Stimulated activated CD8-positive, alpha-beta memory T cell treated with anti-CD3 and anti-CD28 coated beads, Interleukin-15, amount 100 ng/mL, for 24 hours (primary cell): ENCODE data around the gene CCDC57.

Experiments used
- DNase-seq: peaks from one replicate; pipeline ENCODE4 v3.0.0-alpha.2; 2020; ENCODE audit warnings: low read depth

Gene CCDC57

GRCh38 chr17:82235056-82235774, 22.6 kb upstream of the CCDC57 start:
- DNase-seq: no peak

- DNase-seq: no peak
These were observed 21.8 kb upstream of the CCDC57 start for GRCh38 chr17:82234211-82235055.

DNA sequence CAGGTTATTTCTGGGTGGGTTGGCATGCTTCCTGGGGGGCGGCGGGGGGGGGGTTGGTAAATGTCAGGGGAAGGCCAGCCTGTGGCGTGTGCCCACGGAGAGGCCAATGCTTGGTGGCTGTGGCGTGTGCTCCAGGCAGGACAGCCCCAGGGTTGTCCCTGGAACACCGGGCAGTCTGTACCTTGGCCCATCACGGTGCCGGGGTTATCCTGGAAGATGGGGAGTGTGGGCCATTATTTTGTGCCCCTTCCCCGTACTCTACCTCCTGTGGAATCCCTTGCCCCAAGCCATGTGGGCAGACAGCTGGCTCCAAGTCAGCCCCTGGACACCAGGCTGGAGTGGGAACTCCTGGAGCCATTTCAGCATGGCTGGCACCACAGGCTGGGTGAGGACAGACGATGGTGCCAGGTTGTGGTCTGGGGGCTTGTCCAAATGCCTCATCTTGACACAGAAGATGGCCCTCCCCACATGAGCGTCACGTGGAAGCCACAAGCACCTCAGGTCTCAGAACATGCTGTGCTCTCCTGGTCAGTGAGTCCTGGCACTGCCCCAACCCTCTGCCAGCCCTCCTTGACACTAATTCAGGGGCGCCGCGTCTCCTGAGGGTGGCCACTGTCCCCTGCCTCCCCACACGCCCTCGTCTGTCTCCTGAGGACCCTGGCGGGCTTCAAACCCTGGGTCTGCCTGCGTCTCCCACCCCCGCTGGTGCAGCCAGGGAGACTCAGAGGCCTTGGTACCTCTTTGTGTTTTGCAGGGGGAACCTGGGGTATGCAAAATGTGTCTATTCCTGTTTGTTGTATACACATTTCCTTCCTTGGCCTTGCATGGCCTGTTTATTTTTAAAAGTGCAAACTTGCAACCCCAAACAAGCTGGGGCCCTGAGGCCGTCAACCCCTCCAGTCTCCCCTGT, 20.5 kb upstream of the CCDC57 start:
- no peak for DNase-seq

- DNase-seq: no peak
These were observed 19.7 kb upstream of the CCDC57 start for GRCh38 chr17:82232322-82232820.

GRCh38 chr17:82231562-82232321, 19.1 kb upstream of the CCDC57 start:
- DNase-seq: no peak

- DNase-seq: no peak
These were observed 18.6 kb upstream of the CCDC57 start for GRCh38 chr17:82231312-82231561.

GRCh38 chr17:82230609-82231311, 18.1 kb upstream of the CCDC57 start:
- no peak for DNase-seq

GRCh38 chr17:82229698-82230608, 17.3 kb upstream of the CCDC57 start:
- no peak for DNase-seq

DNA sequence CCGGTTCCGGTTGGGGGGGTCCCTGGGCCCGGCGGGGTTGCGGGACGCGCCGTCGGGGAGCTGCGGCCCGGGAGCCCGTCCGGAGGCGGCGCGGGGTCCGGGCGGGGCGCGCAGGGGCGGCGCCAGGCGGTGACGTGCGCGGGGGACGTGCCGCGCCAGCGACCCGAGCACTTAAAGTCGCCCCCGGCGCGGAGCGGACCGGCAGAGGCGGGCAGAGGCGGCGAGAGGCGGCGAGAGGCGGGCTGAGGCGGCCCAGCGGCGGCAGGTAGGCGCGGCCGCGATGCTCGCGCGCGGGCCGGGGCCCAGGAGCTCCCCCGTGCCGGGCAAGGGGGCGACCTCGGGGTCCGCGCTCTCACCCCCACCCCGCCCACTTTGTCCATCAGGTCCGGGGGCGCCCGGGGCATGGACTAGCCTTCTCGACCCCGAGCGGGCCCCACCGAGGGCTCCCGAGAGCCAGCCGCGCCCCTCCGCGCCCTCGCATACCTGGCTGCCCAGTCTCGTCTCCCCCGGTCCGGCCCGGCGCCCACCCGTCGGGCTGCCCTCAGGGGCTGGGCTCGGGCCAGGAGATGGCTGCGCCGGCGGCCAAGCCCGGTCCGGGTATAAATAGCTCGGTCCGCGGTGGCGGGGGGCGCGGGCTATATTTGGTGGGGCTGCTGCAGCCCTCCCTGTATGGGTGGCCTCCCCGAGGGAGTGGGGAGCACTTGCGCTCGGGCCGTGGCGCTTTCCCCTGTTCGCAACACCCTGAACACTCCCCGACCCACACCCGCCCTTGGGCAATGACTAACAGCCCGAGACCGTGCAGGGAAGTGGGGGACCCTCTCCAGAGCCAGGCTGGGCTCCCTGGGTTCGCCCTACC, 16.4 kb upstream of the CCDC57 start, which contains the start of gene SLC16A3:
Gene SLC16A3 (plus strand): TSS at position 201 of the 856 bp plus-strand sequence. CDS start 6,967 bp downstream, outside the sequence.
- no peak for DNase-seq

- DNase-seq: no peak
These were observed 15.7 kb upstream of the CCDC57 start for GRCh38 chr17:82228278-82228841.

- no peak for DNase-seq
These were observed 15.1 kb upstream of the CCDC57 start for GRCh38 chr17:82227629-82228277.

DNA sequence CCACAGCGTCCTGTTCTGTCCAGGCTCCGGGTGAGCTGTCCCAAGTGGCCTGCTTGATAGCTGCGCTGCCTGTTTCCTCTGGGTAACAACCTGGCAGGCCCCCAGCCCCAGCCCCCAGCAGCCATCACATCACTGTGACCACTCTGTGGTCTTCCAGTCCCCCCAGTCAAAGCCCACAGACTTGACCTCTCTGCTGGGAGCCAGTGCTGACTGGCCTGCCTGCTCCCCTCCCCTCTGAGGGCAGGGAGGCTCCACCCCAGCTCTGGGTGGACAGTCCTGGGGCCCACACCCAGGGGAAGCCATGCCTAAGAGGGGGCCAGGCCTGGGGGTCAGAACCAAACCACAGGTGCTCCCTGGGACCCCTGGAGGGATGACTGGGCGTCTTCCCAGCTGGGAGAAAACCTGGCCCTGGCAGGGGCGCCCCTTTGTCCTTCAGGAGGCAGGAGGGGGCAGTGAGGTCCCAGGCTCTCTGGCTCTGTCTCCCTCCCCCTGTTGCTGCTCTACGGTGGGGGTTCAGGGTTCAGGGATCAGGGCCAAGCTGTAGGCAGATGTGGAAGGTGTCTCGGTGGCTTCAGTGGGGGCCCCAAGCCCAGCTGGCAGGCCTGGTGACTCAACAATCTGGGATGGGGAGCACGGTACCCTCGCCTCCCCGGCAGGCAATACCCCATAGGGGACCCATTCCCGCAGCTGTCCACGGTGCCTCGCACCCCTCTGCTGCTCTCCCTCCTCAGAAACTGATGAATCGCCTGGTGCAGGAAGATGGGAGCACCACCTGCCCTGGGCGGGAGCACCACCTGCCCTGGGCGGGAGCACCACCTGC, 14.4 kb upstream of the CCDC57 start:
- DNase-seq: no peak

DNA sequence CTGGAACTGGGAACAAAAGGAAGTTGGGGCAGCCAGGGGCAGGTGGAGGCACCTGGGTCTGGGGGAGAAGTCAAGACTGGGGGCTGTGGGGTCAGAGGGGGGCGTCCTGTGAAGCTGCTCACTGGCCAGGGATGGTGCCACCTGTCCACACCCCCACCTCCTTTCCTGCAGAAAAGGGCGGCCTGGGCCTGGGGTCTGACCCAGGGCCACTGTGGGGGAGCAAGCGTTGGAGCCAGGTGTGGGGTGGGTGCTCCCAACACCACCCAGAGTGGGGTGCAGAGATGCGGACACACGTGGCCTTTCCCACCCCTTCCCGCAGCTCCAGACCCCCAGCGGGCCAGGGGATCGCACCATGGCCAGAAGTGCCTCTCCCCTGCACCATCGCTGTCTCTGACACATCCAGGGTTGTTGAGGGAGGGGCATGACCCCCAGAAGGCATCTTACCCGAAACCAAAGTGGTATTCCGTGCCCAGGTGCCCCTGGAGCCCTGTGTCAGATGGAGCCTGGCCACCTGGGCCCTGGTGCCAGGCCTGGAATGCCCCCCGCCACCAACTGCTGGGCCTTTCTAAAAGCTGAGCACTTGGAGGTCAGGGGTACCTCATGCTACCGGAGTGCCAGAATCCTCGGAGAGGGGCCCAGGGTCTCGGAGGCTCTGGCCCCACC, 13.6 kb upstream of the CCDC57 start:
- DNase-seq: no peak

GRCh38 chr17:82225368-82226029, 12.9 kb upstream of the CCDC57 start:
- no peak for DNase-seq

GRCh38 chr17:82224666-82225065, 12.0 kb upstream of the CCDC57 start:
- DNase-seq: no peak

- no peak for DNase-seq
These were observed 10.9 kb upstream of the CCDC57 start for GRCh38 chr17:82223517-82223916.
